T-helper 1 cell treated with Interleukin-12 subunit alpha and Interleukin-12 subunit beta and Interleukin-4 antibody, amounts not matched to agents 30 μg/mL and 1 μg/mL, for 36 hours (primary cell): ENCODE results near the gene DNHD1.
A peak's percentile ranks its signal among the peaks of the same experiment; 100 is the strongest.

ENCODE experiments used
- H3K27ac Mint-ChIP-seq: one replicate; pipeline ENCODE4 v1.8.0; 2021; ENCODE audit warnings: mild to moderate bottlenecking, mixed read lengths
- H3K27me3 Mint-ChIP-seq: one replicate; pipeline ENCODE4 v1.8.0; 2021; ENCODE audit warnings: low read depth, mixed read lengths
- H3K36me3 Mint-ChIP-seq: one replicate; pipeline ENCODE4 v1.8.0; 2021; ENCODE audit warnings: low read depth, mixed read lengths
- H3K4me1 Mint-ChIP-seq: one replicate; pipeline ENCODE4 v1.8.0; 2021; ENCODE audit warnings: low read depth, mixed read lengths
- H3K4me3 Mint-ChIP-seq: one replicate; pipeline ENCODE4 v1.8.0; 2021; ENCODE audit warnings: mild to moderate bottlenecking, moderate library complexity, mixed read lengths
- H3K9me3 Mint-ChIP-seq: one replicate; pipeline ENCODE4 v1.8.0; 2021; ENCODE audit warnings: mixed read lengths

Gene DNHD1

GRCh38 chr11:6599449-6599848, 102.4 kb downstream of the DNHD1 start:
- Mint-ChIP-seq H3K9me3 (no peaks in the 10 kb centered on the region), H3K27me3 (no peaks in the 10 kb centered on the region), H3K4me1 (peaks cover 12% of the 10 kb centered on the region), H3K4me3 (no peak overlapping the region), H3K36me3 (peaks cover 33% of the 10 kb centered on the region), H3K27ac (no peak overlapping the region)

GRCh38 chr11:6599881-6600390, 102.9 kb downstream of the DNHD1 start:
- Mint-ChIP-seq H3K4me3 (no peak overlapping the region), H3K36me3 (peaks cover 30% of the 10 kb centered on the region), H3K4me1 (peaks cover 12% of the 10 kb centered on the region), H3K27me3 (no peaks in the 10 kb centered on the region), H3K27ac (no peak overlapping the region), H3K9me3 (no peaks in the 10 kb centered on the region)

- no peak overlapping the region for H3K27ac Mint-ChIP-seq
These were observed 104.0 kb downstream of the DNHD1 start for GRCh38 chr11:6601041-6601461.

GRCh38 chr11:6602096-6602940, 105.2 kb downstream of the DNHD1 start:
- peaks cover 24% of the 10 kb centered on the region for H3K4me1 Mint-ChIP-seq
- no peaks in the 10 kb centered on the region for H3K9me3 Mint-ChIP-seq
- H3K4me3 Mint-ChIP-seq, result no peak overlapping the region
- H3K36me3 Mint-ChIP-seq, result peaks cover 30% of the 10 kb centered on the region
- H3K27me3 Mint-ChIP-seq, result no peaks in the 10 kb centered on the region
- no peak overlapping the region for H3K27ac Mint-ChIP-seq

More at GRCh38 chr11:6601041-6601461, 104.0 kb downstream of the DNHD1 start:
- Mint-ChIP-seq H3K27me3 (no peaks in the 10 kb centered on the region), H3K36me3 (peaks cover 30% of the 10 kb centered on the region), H3K4me3 (no peak overlapping the region), H3K9me3 (no peaks in the 10 kb centered on the region), H3K4me1 (peaks cover 16% of the 10 kb centered on the region)

GRCh38 chr11:6603287-6604080, 106.4 kb downstream of the DNHD1 start, which contains the start of the genes ILK and RRP8:
Gene ILK (plus strand): TSS chr11:6603774. CDS start chr11:6604272, 498 bp downstream.
Gene RRP8 (minus strand): TSS chr11:6603616. CDS start chr11:6603502, 114 bp downstream.
- Mint-ChIP-seq H3K27me3 (no peaks in the 10 kb centered on the region), H3K36me3 (peaks cover 26% of the 10 kb centered on the region), H3K4me3 (no peak within 1 kb of the TSS), H3K27ac (no peak within 1 kb of the TSS), H3K4me1 (peaks cover 31% of the 10 kb centered on the region), H3K9me3 (no peaks in the 10 kb centered on the region)

GRCh38 chr11:6604081-6604626, 107.1 kb downstream of the DNHD1 start:
- no peak overlapping the region for H3K4me3 Mint-ChIP-seq
- H3K27me3 Mint-ChIP-seq, result no peaks in the 10 kb centered on the region
- H3K4me1 Mint-ChIP-seq, result peaks cover 31% of the 10 kb centered on the region
- H3K9me3 Mint-ChIP-seq, result no peaks in the 10 kb centered on the region
- peaks cover 28% of the 10 kb centered on the region for H3K36me3 Mint-ChIP-seq
- H3K27ac Mint-ChIP-seq, result no peak overlapping the region

- Mint-ChIP-seq H3K9me3 (no peaks in the 10 kb centered on the region), H3K27ac (no peak overlapping the region), H3K36me3 (peaks cover 28% of the 10 kb centered on the region), H3K4me1 (peaks cover 30% of the 10 kb centered on the region), H3K27me3 (no peaks in the 10 kb centered on the region), H3K4me3 (no peak overlapping the region)
These were observed 107.7 kb downstream of the DNHD1 start for GRCh38 chr11:6604790-6605189.

- Mint-ChIP-seq H3K36me3 (peaks cover 40% of the 10 kb centered on the region), H3K27me3 (no peaks in the 10 kb centered on the region), H3K4me3 (no peak overlapping the region), H3K4me1 (peaks cover 39% of the 10 kb centered on the region), H3K9me3 (no peaks in the 10 kb centered on the region), H3K27ac (peak overlapping the region; percentile 80)
These were observed 109.5 kb downstream of the DNHD1 start for GRCh38 chr11:6606471-6607189.

GRCh38 chr11:6607190-6607795, 110.2 kb downstream of the DNHD1 start:
- Mint-ChIP-seq H3K27ac (peak overlapping the region; percentile 80), H3K27me3 (no peaks in the 10 kb centered on the region), H3K4me1 (peaks cover 39% of the 10 kb centered on the region), H3K4me3 (peak overlapping the region; percentile 60), H3K9me3 (no peaks in the 10 kb centered on the region), H3K36me3 (peaks cover 36% of the 10 kb centered on the region)

- peaks cover 36% of the 10 kb centered on the region for H3K36me3 Mint-ChIP-seq
- no peaks in the 10 kb centered on the region for H3K9me3 Mint-ChIP-seq
- H3K27me3 Mint-ChIP-seq, result no peaks in the 10 kb centered on the region
- no peak overlapping the region for H3K4me3 Mint-ChIP-seq
- no peak overlapping the region for H3K27ac Mint-ChIP-seq
- peaks cover 39% of the 10 kb centered on the region for H3K4me1 Mint-ChIP-seq
These were observed 110.9 kb downstream of the DNHD1 start for GRCh38 chr11:6608011-6608410.

GRCh38 chr11:6608726-6609501, 111.8 kb downstream of the DNHD1 start:
- Mint-ChIP-seq H3K27ac (no peak overlapping the region), H3K36me3 (peaks cover 36% of the 10 kb centered on the region), H3K4me1 (peaks cover 39% of the 10 kb centered on the region), H3K4me3 (no peak overlapping the region), H3K27me3 (no peaks in the 10 kb centered on the region), H3K9me3 (no peaks in the 10 kb centered on the region)

- Mint-ChIP-seq H3K4me1 (peaks cover 39% of the 10 kb centered on the region), H3K27me3 (no peaks in the 10 kb centered on the region), H3K27ac (no peak overlapping the region), H3K9me3 (no peaks in the 10 kb centered on the region), H3K4me3 (peak overlapping the region; percentile 20), H3K36me3 (peaks cover 36% of the 10 kb centered on the region)
These were observed 112.5 kb downstream of the DNHD1 start for GRCh38 chr11:6609502-6610015.

GRCh38 chr11:6610591-6610990, 113.5 kb downstream of the DNHD1 start:
- H3K36me3 Mint-ChIP-seq, result peaks cover 43% of the 10 kb centered on the region
- H3K27ac Mint-ChIP-seq, result peak overlapping the region; percentile 16
- H3K4me1 Mint-ChIP-seq, result peaks cover 38% of the 10 kb centered on the region
- H3K4me3 Mint-ChIP-seq, result peak overlapping the region; percentile 95
- no peaks in the 10 kb centered on the region for H3K9me3 Mint-ChIP-seq
- no peaks in the 10 kb centered on the region for H3K27me3 Mint-ChIP-seq
